Vagina (tissue), 2 donors: ENCODE data around the gene PDIA6.

ENCODE experiments used
- CTCF ChIP-seq, 3 experiments: fragments of 450-650 bp in 2 of 3; fragments of 200-600 bp in 1 of 3; sonication (generic) in 1 of 3; IDR thresholded peaks; one replicate each; pipeline ENCODE4 v1.5.1; 2017 to 2019; ENCODE audit warnings: antibody characterized with exemption in 3 of 3, mild to moderate bottlenecking in 2 of 3, moderate library complexity in 2 of 3
- POLR2A ChIP-seq, 2 donors: fragments of 450-650 bp; IDR thresholded peaks; one replicate each; pipeline ENCODE4 v1.6.1; 2017; ENCODE audit warnings: antibody characterized with exemption in 2 of 2, mild to moderate bottlenecking in 2 of 2, moderate library complexity in 2 of 2

GRCh38 chr2:10838734-10839133 is 26.1 kb upstream of the PDIA6 start:
- TF ChIP-seq CTCF (IDR thresholded peaks at IDR 0.05) (no peak), POLR2A (IDR thresholded peaks at IDR 0.05) (no peak)
